8988T (cell line): ENCODE measurements around the gene HBB.

Experiments used
- DNase-seq: peaks from one replicate; pipeline ENCODE4 v3.0.0; 2011

HBB gene

GRCh38 chr11:5246772-5247471 is 20.1 kb upstream of the HBB start:
- no peak for DNase-seq

- DNase-seq, result no peak
Measured at GRCh38 chr11:5245155-5245554, 18.3 kb upstream of the HBB start.

- no peak for DNase-seq
Measured at GRCh38 chr11:5243816-5244180, 16.9 kb upstream of the HBB start.

GRCh38 chr11:5242933-5243815 is 16.3 kb upstream of the HBB start:
- DNase-seq, result no peak

- DNase-seq, result no peak
Measured at GRCh38 chr11:5242208-5242607, 15.3 kb upstream of the HBB start.

- DNase-seq, result no peak
Measured at GRCh38 chr11:5241458-5241857, 14.6 kb upstream of the HBB start.

- DNase-seq, result no peak
Measured at GRCh38 chr11:5240458-5240857, 13.6 kb upstream of the HBB start.

GRCh38 chr11:5240056-5240455 is 13.2 kb upstream of the HBB start:
- DNase-seq, result no peak

GRCh38 chr11:5239046-5239445 is 12.2 kb upstream of the HBB start:
- DNase-seq, result no peak

- no peak for DNase-seq
Measured at GRCh38 chr11:5238486-5238885, 11.6 kb upstream of the HBB start.

- no peak for DNase-seq
Measured at GRCh38 chr11:5237420-5237819, 10.5 kb upstream of the HBB start.

- no peak for DNase-seq
Measured at GRCh38 chr11:5235364-5236095, 8.7 kb upstream of the HBB start.

- no peak for DNase-seq
Measured at GRCh38 chr11:5234381-5234834, 7.5 kb upstream of the HBB start, which contains the start of gene HBD. Gene HBD (minus strand): TSS chr11:5234483. CDS start chr11:5234433, 50 bp downstream.

GRCh38 chr11:5233307-5233706 is 6.4 kb upstream of the HBB start:
- DNase-seq, result no peak

- no peak for DNase-seq
Measured at GRCh38 chr11:5232821-5233220, 6.0 kb upstream of the HBB start.

GRCh38 chr11:5232176-5232575 is 5.3 kb upstream of the HBB start:
- no peak for DNase-seq

- DNase-seq, result no peak
Measured at GRCh38 chr11:5231111-5231510, 4.2 kb upstream of the HBB start.

- DNase-seq, result no peak
Measured at GRCh38 chr11:5230266-5230665, 3.4 kb upstream of the HBB start.

GRCh38 chr11:5229796-5230195 is 2.9 kb upstream of the HBB start:
- DNase-seq, result no peak

GRCh38 chr11:5229356-5229755 is 2.5 kb upstream of the HBB start:
- DNase-seq, result no peak

GRCh38 chr11:5228124-5228523 is 1.3 kb upstream of the HBB start:
- DNase-seq, result no peak

- no peak for DNase-seq
Measured at GRCh38 chr11:5227681-5228080, 810 bp upstream of the HBB start.

- DNase-seq, result no peak
Measured at GRCh38 chr11:5225480-5225871, 1.4 kb downstream of the HBB start.
